NCI-H1694 treated with DMSO at 0.1 percent for 48 hours (cell line): ENCODE measurements around the gene PANK4.

Experiments
- DNase-seq: peaks from one replicate; lab custom pipeline; 2025; lab: John Stamatoyannopoulos, UW

PANK4 gene

GRCh38 chr1:2544875-2545640 lies 18.7 kb upstream of the PANK4 start:
- no peak for DNase-seq

GRCh38 chr1:2544093-2544874 lies 17.9 kb upstream of the PANK4 start:
- no peak for DNase-seq

- peak; percentile 43 for DNase-seq
These were observed 17.2 kb upstream of the PANK4 start for GRCh38 chr1:2543543-2544092.

- DNase-seq: no peak
These were observed 16.0 kb upstream of the PANK4 start for GRCh38 chr1:2542246-2542915.

- no peak for DNase-seq
These were observed 15.3 kb upstream of the PANK4 start for GRCh38 chr1:2541619-2542245.

GRCh38 chr1:2540816-2541492 lies 14.6 kb upstream of the PANK4 start:
- DNase-seq: peak; percentile 46

- no peak for DNase-seq
These were observed 13.0 kb upstream of the PANK4 start for GRCh38 chr1:2539312-2539907.

GRCh38 chr1:2538872-2539271 lies 12.5 kb upstream of the PANK4 start:
- DNase-seq: no peak

- DNase-seq: no peak
These were observed 12.0 kb upstream of the PANK4 start for GRCh38 chr1:2538376-2538775.

GRCh38 chr1:2537784-2538115 lies 11.4 kb upstream of the PANK4 start:
- no peak for DNase-seq

GRCh38 chr1:2535981-2536380 lies 9.6 kb upstream of the PANK4 start:
- no peak for DNase-seq

- no peak for DNase-seq
These were observed 9.1 kb upstream of the PANK4 start for GRCh38 chr1:2535455-2535854.

GRCh38 chr1:2534687-2535441 lies 8.5 kb upstream of the PANK4 start:
- no peak for DNase-seq

GRCh38 chr1:2534315-2534686 lies 7.9 kb upstream of the PANK4 start:
- no peak for DNase-seq

- DNase-seq: no peak
These were observed 7.0 kb upstream of the PANK4 start for GRCh38 chr1:2533365-2533764.

- no peak for DNase-seq
These were observed 6.2 kb upstream of the PANK4 start for GRCh38 chr1:2532485-2533160.

- DNase-seq: peak; percentile 43
These were observed 4.3 kb upstream of the PANK4 start for GRCh38 chr1:2530513-2531361.

GRCh38 chr1:2529784-2530512 lies 3.6 kb upstream of the PANK4 start, which contains the start of gene HES5:
Gene HES5 (minus strand): TSS chr1:2530263. CDS start chr1:2530164, 99 bp downstream.
- no peak for DNase-seq
